GM12875 (cell line): ENCODE measurements around the gene COL23A1.

Experiments used
- H3K4me3 ChIP-seq: one replicate; pipeline ENCODE4 v1.5.1; 2011; ENCODE audit warnings: low read depth, low read length, control low read depth
- CTCF ChIP-seq: IDR thresholded peaks from 2 replicates; pipeline ENCODE4 v1.5.1; 2011; ENCODE audit warnings: low read depth, mild to moderate bottlenecking, control low read depth, inconsistent platforms, low read length, moderate library complexity, borderline replicate concordance; ENCODE audit not compliant: insufficient read depth

COL23A1 gene

GRCh38 chr5:178454821-178455479 is 135.2 kb downstream of the COL23A1 start:
- no peak for TF ChIP-seq CTCF
- no peak overlapping the region for H3K4me3 ChIP-seq

- no peak for TF ChIP-seq CTCF
- no peak overlapping the region for H3K4me3 ChIP-seq
Measured at GRCh38 chr5:178454303-178454702, 135.9 kb downstream of the COL23A1 start.

GRCh38 chr5:178453224-178453623 is 137.0 kb downstream of the COL23A1 start:
- no peak for TF ChIP-seq CTCF
- H3K4me3 ChIP-seq = no peak overlapping the region

- TF ChIP-seq CTCF = no peak
- no peak overlapping the region for H3K4me3 ChIP-seq
Measured at GRCh38 chr5:178450121-178451028, 139.8 kb downstream of the COL23A1 start.

GRCh38 chr5:178449163-178450070 is 140.8 kb downstream of the COL23A1 start:
- H3K4me3 ChIP-seq = no peak overlapping the region
- TF ChIP-seq CTCF = no peak

- TF ChIP-seq CTCF = no peak
- no peak overlapping the region for H3K4me3 ChIP-seq
Measured at GRCh38 chr5:178445534-178445933, 144.7 kb downstream of the COL23A1 start.
